GM19372 (cell line): ENCODE measurements around the gene HNRNPA2B1.
"Not testable (repeated sequence)": the region's sequence is repeated elsewhere in the genome, so short reads cannot be mapped to it uniquely, and the experiment has no call there.

Experiments
- ATAC-seq: cut with Tn5 transposase; IDR thresholded peaks from one replicate; pipeline ENCODE4 v1.9.1; 2021; ENCODE audit warnings: mild to moderate bottlenecking, low read depth, moderate library complexity; ENCODE audit not compliant: unreplicated experiment

Gene HNRNPA2B1

DNA sequence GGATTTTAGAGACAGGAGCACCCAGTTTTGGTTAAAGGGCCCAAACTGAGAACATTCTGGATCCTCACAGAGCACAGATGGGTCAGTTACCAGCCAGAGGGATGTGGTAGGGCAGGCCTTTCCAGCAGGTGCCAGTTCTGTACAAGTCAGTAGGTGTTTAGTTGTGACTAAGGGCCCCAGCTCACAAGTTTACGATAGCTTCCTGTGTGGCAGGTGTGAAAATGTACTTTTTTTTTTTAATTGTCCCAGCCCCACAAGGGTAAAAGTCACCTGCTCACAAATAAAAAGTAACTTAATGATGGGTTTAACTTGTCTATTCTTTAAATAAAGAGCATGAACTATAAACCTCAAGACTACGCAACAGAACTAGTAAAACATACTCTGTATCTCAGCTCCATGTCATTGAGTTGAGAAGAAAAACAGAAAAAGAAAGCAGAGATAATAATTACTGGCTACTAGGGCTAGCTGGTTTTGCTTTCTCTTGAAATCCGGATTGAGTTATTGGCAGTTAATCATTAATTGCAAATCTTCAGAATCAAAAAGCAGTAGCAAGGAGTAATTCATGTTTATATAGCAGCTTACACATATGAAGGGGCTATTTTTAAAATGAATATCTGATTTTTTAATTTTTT is 33.1 kb downstream of the HNRNPA2B1 start:
- peak; percentile 83 for ATAC-seq

DNA sequence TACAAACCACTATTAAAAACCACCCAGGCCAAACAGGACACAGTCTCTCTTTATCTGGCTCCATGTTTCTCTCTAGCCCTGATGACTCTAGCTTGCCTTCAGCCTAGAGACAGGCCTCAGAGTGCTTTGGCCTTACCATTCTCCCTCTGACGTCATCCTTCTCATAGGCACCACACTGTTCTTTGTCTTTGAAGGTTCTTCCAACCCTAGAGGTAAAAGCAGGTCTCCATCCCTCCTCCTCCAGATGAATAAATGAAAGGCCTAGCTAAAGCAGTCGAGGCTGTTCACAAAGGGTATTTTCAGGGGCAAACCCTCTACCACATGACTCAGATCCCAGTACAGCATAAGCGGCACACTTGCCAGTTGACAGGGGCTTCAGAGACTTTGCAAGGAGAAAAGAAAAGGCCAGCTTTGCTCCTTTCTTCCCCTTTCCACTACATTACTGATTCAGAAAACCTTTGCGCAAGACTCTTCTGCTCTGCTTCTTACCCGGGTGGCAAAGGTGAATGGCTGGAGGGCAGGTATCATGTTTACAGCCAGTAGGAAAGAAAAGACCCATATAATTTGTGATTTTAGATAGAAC is 33.8 kb downstream of the HNRNPA2B1 start:
- no peak for ATAC-seq

DNA sequence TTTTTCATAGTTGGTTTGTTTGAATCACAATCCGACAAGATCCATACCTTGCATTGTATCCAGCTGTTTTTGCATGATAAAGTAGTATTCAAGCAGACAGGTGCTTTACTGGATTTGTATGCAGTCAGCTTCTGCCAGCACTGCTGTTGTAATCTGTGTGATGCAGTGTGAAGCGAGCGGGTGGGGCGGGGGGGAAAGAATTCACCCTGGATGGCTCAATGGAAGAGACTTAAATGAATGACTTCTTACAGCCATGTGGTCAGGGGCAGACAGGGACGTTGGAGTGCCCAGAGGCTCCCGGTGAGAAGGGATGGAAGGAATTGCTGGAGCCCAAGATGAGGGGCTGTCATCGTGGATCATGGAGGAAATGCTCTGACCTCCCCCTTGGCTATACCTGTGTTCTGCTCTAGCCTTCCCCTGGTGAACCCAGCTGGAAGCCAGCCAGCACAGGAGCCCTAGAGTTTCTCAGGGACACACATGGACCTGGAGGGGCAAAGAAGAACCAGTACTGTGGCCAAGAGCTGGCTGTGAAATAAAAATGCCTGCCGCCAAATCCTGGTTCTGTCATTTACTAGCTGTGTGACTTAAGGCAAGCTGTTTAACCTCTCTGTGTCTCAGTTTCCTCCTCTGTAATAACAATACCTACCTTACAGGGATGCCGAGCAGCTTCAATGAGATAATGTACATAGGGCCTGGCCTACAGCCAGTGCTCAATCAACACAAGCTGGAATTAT is 34.4 kb downstream of the HNRNPA2B1 start:
- no peak for ATAC-seq

DNA sequence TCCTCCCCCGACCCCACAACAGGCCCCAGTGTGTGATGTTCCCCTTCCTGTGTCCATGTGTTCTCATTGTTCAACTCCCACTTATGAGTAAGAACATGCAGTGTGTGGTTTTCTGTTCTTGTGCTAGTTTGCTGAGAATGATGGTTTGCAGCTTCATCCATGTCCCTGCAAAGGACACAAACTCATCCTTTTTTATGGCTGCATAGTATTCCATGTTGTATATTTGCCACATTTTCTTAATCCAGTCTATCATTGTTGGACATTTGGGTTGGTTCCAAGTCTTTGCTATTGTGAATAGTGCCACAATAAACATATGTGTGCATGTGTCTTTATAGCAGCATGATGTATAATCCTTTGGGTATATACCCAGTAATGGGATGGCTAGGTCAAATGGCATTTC is 36.7 kb downstream of the HNRNPA2B1 start:
- ATAC-seq = not testable (repeated sequence)

- no peak for ATAC-seq
Observed at GRCh38 chr7:26162431-26162830, 38.1 kb downstream of the HNRNPA2B1 start.

DNA sequence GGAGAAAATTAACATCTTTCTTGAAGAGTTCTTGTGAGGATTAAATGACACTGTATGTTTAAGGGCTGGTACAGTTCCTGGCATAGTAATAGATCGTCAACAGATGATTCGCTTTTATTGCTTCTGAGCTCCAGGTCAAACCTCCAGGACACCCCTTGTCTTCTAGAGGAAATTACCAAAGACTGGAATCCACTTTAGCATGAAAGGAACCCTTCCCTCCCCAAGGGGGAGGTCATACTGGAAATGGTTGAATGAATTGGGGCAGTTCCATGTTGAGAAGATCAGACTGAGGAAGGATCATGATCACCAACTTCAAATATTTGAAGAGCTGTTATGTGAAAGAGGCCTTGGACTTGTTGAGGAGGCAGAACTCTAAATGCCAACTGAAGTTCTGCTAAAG is 39.6 kb downstream of the HNRNPA2B1 start:
- no peak for ATAC-seq

DNA sequence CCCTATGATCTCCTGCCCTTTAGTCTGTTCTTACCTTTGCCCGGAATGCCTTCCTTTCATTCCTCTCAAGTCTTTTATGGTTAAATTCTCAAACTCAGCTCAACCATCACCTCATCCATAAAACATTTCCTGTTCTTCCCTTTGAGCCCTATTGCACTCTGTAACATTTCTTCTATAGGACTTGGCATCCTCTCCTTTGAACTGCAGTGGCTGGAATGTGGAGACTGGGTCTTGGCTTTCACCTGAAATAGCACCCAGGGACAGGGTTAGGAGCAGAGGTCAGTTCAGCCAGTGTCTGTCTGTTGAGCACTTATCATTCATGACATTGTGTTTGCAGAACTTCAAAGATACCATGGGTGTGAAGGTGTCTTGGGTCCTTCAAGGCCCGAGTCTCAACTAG is 41.3 kb downstream of the HNRNPA2B1 start:
- no peak for ATAC-seq

GRCh38 chr7:26157520-26158105 is 42.9 kb downstream of the HNRNPA2B1 start:
- no peak for ATAC-seq

- ATAC-seq = no peak
Observed at GRCh38 chr7:26156451-26157420, 43.8 kb downstream of the HNRNPA2B1 start.

DNA sequence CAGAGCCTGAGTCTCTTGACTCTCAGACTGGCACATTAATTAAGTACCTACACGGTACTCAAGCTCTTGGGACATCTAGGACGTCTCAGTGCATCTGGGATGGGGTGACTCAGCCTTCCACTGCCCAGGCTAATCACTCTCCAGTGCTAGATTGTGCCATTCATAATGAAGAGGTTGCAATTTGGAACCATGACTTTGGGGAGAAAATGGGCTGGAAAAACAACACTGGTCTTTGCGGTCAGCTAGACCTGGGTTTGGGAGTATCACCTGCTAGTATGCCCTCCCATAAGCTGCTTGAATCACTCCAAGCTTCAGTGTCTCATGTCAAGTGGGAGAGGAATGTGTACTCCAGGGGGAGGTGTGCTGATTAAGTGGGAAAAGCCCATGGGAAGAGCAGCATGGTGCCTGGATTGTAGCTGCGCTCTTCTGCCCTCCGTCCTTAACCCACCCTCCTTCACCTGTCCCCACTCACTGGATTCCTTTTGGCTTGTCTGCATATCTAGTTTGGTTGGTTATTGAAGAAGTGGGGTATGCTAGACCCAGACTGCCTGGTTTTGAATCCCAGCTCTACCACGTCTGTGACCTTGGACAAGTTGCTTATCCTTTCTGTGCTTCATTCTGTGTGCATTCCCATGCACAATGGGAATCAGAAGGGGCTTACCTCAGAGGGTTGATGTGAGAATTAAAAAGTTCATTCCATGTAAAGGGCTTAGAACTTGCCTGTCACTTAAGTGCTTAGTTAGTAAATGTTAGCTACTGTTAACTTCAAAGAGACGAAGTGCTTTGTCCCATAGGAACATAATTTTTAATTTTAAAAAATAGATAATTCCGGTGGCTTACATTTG is 44.8 kb downstream of the HNRNPA2B1 start:
- no peak for ATAC-seq

- no peak for ATAC-seq
Observed at GRCh38 chr7:26153823-26154783, 46.4 kb downstream of the HNRNPA2B1 start.

DNA sequence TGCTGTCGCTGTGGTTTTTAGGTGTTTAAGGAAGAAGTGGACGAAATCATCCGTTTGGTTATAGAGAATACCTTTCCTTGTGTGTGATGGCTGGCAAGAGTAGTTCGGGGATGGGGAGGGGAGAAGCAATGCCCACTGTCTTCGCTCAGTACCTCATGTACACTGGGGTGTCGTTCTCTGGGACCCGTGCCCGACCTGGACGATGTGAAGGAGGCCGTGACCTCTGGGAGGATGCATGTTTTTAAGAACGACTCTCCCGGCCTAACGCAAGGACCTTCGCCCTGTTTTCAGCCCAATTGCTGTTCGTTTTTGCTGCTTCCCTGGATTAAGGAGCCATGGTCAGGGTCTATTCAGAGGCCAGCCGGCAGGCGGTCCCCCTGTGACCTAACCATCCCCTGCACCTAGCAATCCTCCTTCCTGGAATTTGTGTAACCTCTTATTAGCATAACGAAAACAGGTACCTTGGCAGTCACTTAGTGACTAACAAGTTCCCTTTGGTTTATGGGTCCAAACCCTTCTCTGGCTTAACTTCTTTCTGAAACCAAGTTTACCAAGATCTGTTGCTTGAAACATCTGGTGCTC is 47.2 kb downstream of the HNRNPA2B1 start:
- no peak for ATAC-seq

GRCh38 chr7:26152782-26153240 is 47.7 kb downstream of the HNRNPA2B1 start:
- peak; percentile 23 for ATAC-seq

DNA sequence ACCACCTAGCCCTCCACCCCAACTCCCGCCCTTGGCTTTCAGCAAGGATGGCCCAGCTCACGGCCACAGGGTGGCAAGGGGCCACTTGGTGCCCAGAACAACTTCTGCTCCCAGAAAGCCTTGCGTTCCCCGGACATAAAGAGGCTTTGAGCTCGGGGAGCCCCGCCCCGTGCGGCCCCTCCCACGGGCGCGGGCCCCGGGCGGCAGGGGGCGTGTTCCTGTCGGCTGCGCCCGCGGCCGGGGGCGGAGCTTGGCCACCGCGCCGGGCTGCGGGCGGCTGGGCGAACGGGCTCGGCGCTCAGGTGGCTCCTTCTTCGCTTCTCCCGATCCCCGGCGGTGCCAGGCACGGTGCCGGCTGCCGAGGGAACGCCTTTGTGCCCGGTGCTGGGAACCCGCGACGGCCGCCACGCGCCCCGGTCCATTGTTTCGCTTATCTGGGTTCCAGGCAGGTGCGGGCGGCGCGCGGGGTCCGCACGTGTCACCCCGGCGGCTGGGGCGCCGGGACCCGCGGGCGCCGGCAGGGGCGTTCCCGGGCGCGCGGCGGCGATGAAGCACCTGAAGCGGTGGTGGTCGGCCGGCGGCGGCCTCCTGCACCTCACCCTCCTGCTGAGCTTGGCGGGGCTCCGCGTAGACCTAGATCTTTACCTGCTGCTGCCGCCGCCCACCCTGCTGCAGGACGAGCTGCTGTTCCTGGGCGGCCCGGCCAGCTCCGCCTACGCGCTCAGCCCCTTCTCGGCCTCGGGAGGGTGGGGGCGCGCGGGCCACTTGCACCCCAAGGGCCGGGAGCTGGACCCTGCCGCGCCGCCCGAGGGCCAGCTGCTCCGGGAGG is 48.4 kb downstream of the HNRNPA2B1 start, which contains the start of gene NFE2L3:
NFE2L3 (plus strand) TSS at position 246 of the 829 bp plus-strand sequence; CDS start at position 547, 301 bp downstream.
- peak; percentile 69 for ATAC-seq

- peak; percentile 10 for ATAC-seq
Observed at GRCh38 chr7:26151650-26151952, 48.9 kb downstream of the HNRNPA2B1 start.

- no peak for ATAC-seq
Observed at GRCh38 chr7:26151096-26151495, 49.5 kb downstream of the HNRNPA2B1 start.

GRCh38 chr7:26149391-26149977 is 51.1 kb downstream of the HNRNPA2B1 start:
- ATAC-seq = no peak
